HEK293 (cell line): ENCODE results near the gene WRAP53.

Experiments
- BCL6B ChIP-seq: fragments of 450-650 bp; formaldehyde crosslinking; IDR thresholded peaks from 2 replicates; pipeline ENCODE4 v1.5.1; 2017; ENCODE audit warnings: missing biosample characterization, missing genetic modification characterization
- GFI1B ChIP-seq: fragments of 450-650 bp; formaldehyde crosslinking; IDR thresholded peaks from 2 replicates; pipeline ENCODE4 v1.5.1; 2016; ENCODE audit warnings: missing biosample characterization, missing genetic modification characterization
- HIC1 ChIP-seq: fragments of 450-650 bp; formaldehyde crosslinking; IDR thresholded peaks from 2 replicates; pipeline ENCODE4 v1.5.1; 2016; ENCODE audit warnings: missing biosample characterization, missing genetic modification characterization
- PRDM1 ChIP-seq: fragments of 450-650 bp; formaldehyde crosslinking; IDR thresholded peaks from 2 replicates; pipeline ENCODE4; 2016; ENCODE audit warnings: missing biosample characterization, missing genetic modification characterization
- ZBTB1 ChIP-seq: fragments of 450-650 bp; formaldehyde crosslinking; IDR thresholded peaks from 2 replicates; pipeline ENCODE4 v1.5.1; 2016; ENCODE audit warnings: missing biosample characterization, missing genetic modification characterization
- ZBTB17 ChIP-seq: fragments of 450-650 bp; formaldehyde crosslinking; IDR thresholded peaks from 2 replicates; pipeline ENCODE4 v1.5.1; 2016; ENCODE audit warnings: missing biosample characterization, missing genetic modification characterization
- ZBTB20 ChIP-seq: fragments of 450-650 bp; formaldehyde crosslinking; IDR thresholded peaks from 2 replicates; pipeline ENCODE4 v1.5.1; 2016; ENCODE audit warnings: missing biosample characterization, missing genetic modification characterization
- ZBTB26 ChIP-seq: fragments of 450-650 bp; formaldehyde crosslinking; optimal IDR thresholded peaks from 2 replicates; pipeline ENCODE3; 2016; ENCODE audit warnings: missing biosample characterization, mild to moderate bottlenecking, missing genetic modification characterization
- ZFP3 ChIP-seq: fragments of 450-650 bp; formaldehyde crosslinking; IDR thresholded peaks from 2 replicates; pipeline ENCODE4 v1.5.1; 2016; ENCODE audit warnings: low read depth, missing biosample characterization, missing genetic modification characterization
- ZNF10 ChIP-seq: fragments of 450-650 bp; formaldehyde crosslinking; IDR thresholded peaks from 2 replicates; pipeline ENCODE4 v1.5.1; 2017; ENCODE audit warnings: missing biosample characterization, missing genetic modification characterization
- ZNF146 ChIP-seq: fragments of 450-650 bp; formaldehyde crosslinking; IDR thresholded peaks from 2 replicates; pipeline ENCODE4 v1.5.1; 2016; ENCODE audit warnings: missing biosample characterization, missing genetic modification characterization
- ZNF174 ChIP-seq: fragments of 450-650 bp; formaldehyde crosslinking; IDR thresholded peaks from 2 replicates; pipeline ENCODE4 v1.5.0; 2017; ENCODE audit warnings: missing biosample characterization, mild to moderate bottlenecking, missing genetic modification characterization
- ZNF211 ChIP-seq: fragments of 450-650 bp; formaldehyde crosslinking; IDR thresholded peaks from 2 replicates; pipeline ENCODE4 v1.5.1; 2016; ENCODE audit warnings: low read depth, missing biosample characterization, missing genetic modification characterization
- ZNF26 ChIP-seq: fragments of 450-650 bp; formaldehyde crosslinking; IDR thresholded peaks from 2 replicates; pipeline ENCODE4 v1.5.1; 2016; ENCODE audit warnings: missing biosample characterization, missing genetic modification characterization
- ZNF302 ChIP-seq: fragments of 450-650 bp; formaldehyde crosslinking; IDR thresholded peaks from 2 replicates; pipeline ENCODE4 v1.5.1; 2016; ENCODE audit warnings: missing biosample characterization, missing genetic modification characterization, low read depth
- ZNF366 ChIP-seq: fragments of 450-650 bp; formaldehyde crosslinking; conservative IDR thresholded peaks from 2 replicates; pipeline ENCODE4 v1.5.1; 2016; ENCODE audit warnings: missing biosample characterization, missing genetic modification characterization
- ZNF433 ChIP-seq: fragments of 450-650 bp; formaldehyde crosslinking; IDR thresholded peaks from 2 replicates; pipeline ENCODE4 v1.5.1; 2016; ENCODE audit warnings: missing biosample characterization, missing genetic modification characterization, low read depth
- ZNF518A ChIP-seq: fragments of 450-650 bp; formaldehyde crosslinking; conservative IDR thresholded peaks from 2 replicates; pipeline ENCODE4 v1.5.1; 2016; ENCODE audit warnings: low read depth, missing biosample characterization, missing genetic modification characterization
- ZNF521 ChIP-seq: fragments of 450-650 bp; formaldehyde crosslinking; IDR thresholded peaks from 2 replicates; pipeline ENCODE4 v1.5.1; 2017; ENCODE audit warnings: missing biosample characterization, mild to moderate bottlenecking, missing genetic modification characterization
- ZNF530 ChIP-seq: fragments of 450-650 bp; formaldehyde crosslinking; IDR thresholded peaks from 2 replicates; pipeline ENCODE4 v1.5.1; 2016; ENCODE audit warnings: low read depth, missing biosample characterization, missing genetic modification characterization
- ZNF549 ChIP-seq: fragments of 450-650 bp; IDR thresholded peaks from 2 replicates; pipeline ENCODE4 v1.5.1; 2018; ENCODE audit warnings: missing biosample characterization, missing genetic modification characterization, mild to moderate bottlenecking, inconsistent platforms, moderate library complexity
- ZNF555 ChIP-seq: fragments of 450-650 bp; formaldehyde crosslinking; conservative IDR thresholded peaks from 2 replicates; pipeline ENCODE4 v1.5.1; 2017; ENCODE audit warnings: missing biosample characterization, mild to moderate bottlenecking, missing genetic modification characterization, inconsistent platforms
- ZNF558 ChIP-seq: fragments of 450-650 bp; formaldehyde crosslinking; IDR thresholded peaks from 2 replicates; pipeline ENCODE4 v1.5.1; 2016; ENCODE audit warnings: missing biosample characterization, missing genetic modification characterization
- ZNF843 ChIP-seq: fragments of 450-650 bp; formaldehyde crosslinking; IDR thresholded peaks from 2 replicates; pipeline ENCODE4 v1.5.1; 2016; ENCODE audit warnings: missing biosample characterization, missing genetic modification characterization
- ZSCAN16 ChIP-seq: fragments of 450-650 bp; formaldehyde crosslinking; IDR thresholded peaks from 2 replicates; pipeline ENCODE4 v1.5.1; 2016; ENCODE audit warnings: missing biosample characterization, missing genetic modification characterization
- ZXDB ChIP-seq: fragments of 450-650 bp; formaldehyde crosslinking; IDR thresholded peaks from 2 replicates; pipeline ENCODE4 v1.5.1; 2016; ENCODE audit warnings: missing biosample characterization, missing genetic modification characterization

The WRAP53 gene

GRCh38 chr17:7716901-7717755, 28.9 kb downstream of the WRAP53 start, which contains the start of gene DNAH2 (continued):
- TF ChIP-seq BCL6B (no peak), ZBTB20 (tag by site-specific recombination) (peak; percentile 66; the same call in 1 of the 2 replicates), ZNF366 (tag by site-specific recombination) (peak; percentile 73), ZFP3 (tag by site-specific recombination) (0 out of 2 replicates have a peak, but pooled peaks have one; percentile 9), ZNF302 (tag by site-specific recombination) (no peak), ZNF146 (tag by site-specific recombination) (peak; percentile 63; the same call in 1 of the 2 replicates), ZNF433 (no peak), ZNF174 (tag by site-specific recombination) (no peak), ZNF10 (peak; percentile 65; the same call in 1 of the 2 replicates), GFI1B (peak; percentile 57; the same call in 1 of the 2 replicates), ZNF555 (tag by site-specific recombination) (no peak), ZSCAN16 (tag by site-specific recombination) (no peak), ZBTB1 (peak; percentile 28; the same call in 1 of the 2 replicates), ZXDB (tag by site-specific recombination) (no peak; the same call in none of the 2 replicates), ZBTB17 (peak; percentile 88), HIC1 (tag by site-specific recombination) (0 out of 2 replicates have a peak, but pooled peaks have one; percentile 26), ZNF521 (tag by site-specific recombination) (no peak), ZNF558 (tag by site-specific recombination) (peak; percentile 76; the same call in 1 of the 2 replicates), PRDM1 (tag by site-specific recombination) (no peak), ZBTB26 (tag by site-specific recombination) (peak; percentile 63), ZNF26 (tag by site-specific recombination) (no peak), ZNF211 (no peak), ZNF518A (tag by site-specific recombination) (peak; percentile 62; the same call in 1 of the 2 replicates), ZNF530 (tag by site-specific recombination) (no peak), ZNF549 (tag by site-specific recombination) (no peak), ZNF843 (peak; percentile 75; the same call in 1 of the 2 replicates)
